PC-3 (cell line): ENCODE data around the gene H2AZ2. TPM values are rescaled to one million over a fixed set of nuclear protein-coding genes. Genes with fewer than 3 reads are reported as not detected.
"Not testable (repeated sequence)": the region's sequence is repeated elsewhere in the genome, so short reads cannot be mapped to it uniquely, and the experiment has no call there.

ENCODE experiments used
- ATAC-seq: fragments of 200-7000 bp; cut with Tn5 transposase; 2 replicates; pipeline ENCODE4 v1.9.1; 2020; ENCODE audit warnings: mild to moderate bottlenecking, moderate library complexity
- BruUV-seq: library from RNA; stranded (reverse); fragments of 400-500 nt; replicated peaks from 2 replicates; lab custom pipeline; 2021; lab: Mats Ljungman, UMichigan
- CTCF ChIA-PET: fragments of 300-600 bp; sonication (Branson Sonifier 250); formaldehyde crosslinking; loops from one replicate; lab custom pipeline; 2022; ENCODE audit warnings: antibody characterized with exemption; lab: Charles Lee
- POLR2A ChIA-PET: fragments of 300-600 bp; sonication (Branson Sonifier 250); formaldehyde crosslinking; loops from one replicate; lab custom pipeline; 2022; ENCODE audit warnings: antibody characterized with exemption; ENCODE audit not compliant: unreplicated experiment; lab: Charles Lee
- DNase-seq: peaks from one replicate; pipeline ENCODE4 v3.0.0-alpha.2; 2015
- H2AFZ ChIP-seq: fragments of 300-600 bp; sonication (generic); 2 replicates; pipeline ENCODE4 v1.6.0; 2016; ENCODE audit warnings: antibody characterized with exemption, low read length
- H3F3A ChIP-seq: fragments of 300-600 bp; sonication (generic); one replicate; pipeline ENCODE4 v1.6.0; 2017; ENCODE audit warnings: antibody characterized with exemption, low read length, control low read depth, mild to moderate bottlenecking; ENCODE audit not compliant: unreplicated experiment
- H3K27ac ChIP-seq: fragments of 300-600 bp; sonication (generic); 2 replicates; pipeline ENCODE4 v1.5.1; 2016; ENCODE audit warnings: mild to moderate bottlenecking, low read length
- H3K27me3 ChIP-seq: fragments of 300-600 bp; sonication (generic); 2 replicates; pipeline ENCODE4 v1.6.1; 2016; ENCODE audit warnings: low read length, mixed read lengths
- H3K36me3 ChIP-seq: fragments of 300-600 bp; sonication (generic); 2 replicates; pipeline ENCODE4 v1.6.1; 2016; ENCODE audit warnings: low read depth, mixed run types, low read length, mixed read lengths
- H3K4me1 ChIP-seq: fragments of 300-600 bp; sonication (generic); 2 replicates; pipeline ENCODE4 v1.5.1; 2016; ENCODE audit warnings: low read length; ENCODE audit not compliant: insufficient read depth
- H3K4me2 ChIP-seq: fragments of 300-600 bp; sonication (generic); 2 replicates; pipeline ENCODE4 v1.6.0; 2016; ENCODE audit warnings: low read length
- H3K4me3 ChIP-seq: fragments of 300-600 bp; sonication (generic); 2 replicates; pipeline ENCODE4 v1.5.1; 2016; ENCODE audit warnings: mild to moderate bottlenecking, low read length, mixed read lengths
- H3K79me2 ChIP-seq: fragments of 300-600 bp; sonication (generic); 2 replicates; pipeline ENCODE4 v1.6.1; 2017; ENCODE audit warnings: low read length, mixed read lengths
- H3K9ac ChIP-seq: fragments of 300-600 bp; sonication (generic); 2 replicates; pipeline ENCODE4 v1.6.0; 2016; ENCODE audit warnings: mild to moderate bottlenecking, low read length
- H3K9me2 ChIP-seq: fragments of 300-600 bp; sonication (generic); replicated peaks from 2 replicates; pipeline ENCODE4 v1.6.1; 2016; ENCODE audit warnings: mixed run types, low read length, mixed read lengths
- H3K9me3 ChIP-seq: fragments of 300-600 bp; sonication (generic); 2 replicates; pipeline ENCODE4 v1.6.1; 2016; ENCODE audit warnings: low read length, mixed read lengths
- H4K20me1 ChIP-seq: fragments of 300-600 bp; sonication (generic); 2 replicates; pipeline ENCODE4 v1.6.1; 2016; ENCODE audit warnings: low read length, mixed read lengths
- EZH2 ChIP-seq: fragments of 300-600 bp; sonication (generic); IDR thresholded peaks from one replicate; pipeline ENCODE4 v1.6.1; 2017; ENCODE audit warnings: antibody characterized with exemption, mild to moderate bottlenecking, low read length; ENCODE audit not compliant: unreplicated experiment
- EZH2phosphoT487 ChIP-seq: fragments of 300-600 bp; sonication (generic); IDR thresholded peaks from 2 replicates; pipeline ENCODE4 v1.6.1; 2018; ENCODE audit warnings: mild to moderate bottlenecking, antibody characterized with exemption, low read length, borderline replicate concordance
- intact Hi-C: fragments of 100-400 bp; cut with micrococcal nuclease; formaldehyde crosslinking; loops from 2 replicates; pipeline ENCODE4 v1.9.0; 2023
- total RNA-seq: library from RNA; depleted of rRNA; stranded (reverse); fragments of >200 nt; gene quantifications from 2 replicates; pipeline ENCODE4 v1.2.3, GENCODE V29; 2014
- TF ChIP-seq, protein P1 (sequence below): fragments of 300-600 bp; sonication (generic); conservative IDR thresholded peaks from 2 replicates; pipeline ENCODE4 v1.5.1; 2017; ENCODE audit warnings: antibody characterized with exemption, low read depth, mild to moderate bottlenecking, low read length

The H2AZ2 gene
- total RNA-seq, 1 experiment from 2014 or later = 376 TPM

DNA sequence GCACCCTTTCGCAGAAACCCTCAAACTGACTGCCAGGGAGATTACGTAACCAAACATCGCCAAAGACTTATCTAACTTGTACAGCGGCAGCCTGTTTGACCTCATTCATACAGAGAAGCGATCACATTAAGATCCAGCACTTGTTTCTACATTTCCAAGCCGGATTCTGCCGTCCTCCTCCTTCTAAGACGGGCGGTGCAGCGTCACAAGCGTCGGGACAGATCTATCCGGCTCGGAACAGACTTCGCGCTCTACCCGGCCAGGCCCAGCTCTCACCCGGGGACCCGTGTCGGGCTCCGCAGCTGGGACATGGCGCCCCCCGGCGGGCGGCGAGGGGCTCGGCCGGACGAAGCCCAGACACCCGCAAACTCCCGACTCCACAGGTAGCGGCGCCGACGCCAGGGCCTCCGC, 373 bp downstream of the H2AZ2 start:
- Histone ChIP-seq H3K9me2 (no peaks in the 10 kb centered on the region), H3K4me3 (peak overlapping the region; percentile 77), H3K9ac (peak overlapping the region; percentile 82), H3F3A (no peaks in the 10 kb centered on the region), H3K36me3 (peaks cover 1% of the 10 kb centered on the region; the same call in 1 of the 2 replicates), H3K4me2 (peak overlapping the region; percentile 84), H2AFZ (peak overlapping the region; percentile 40; the same call in 1 of the 2 replicates), H3K79me2 (peaks cover 51% of the 10 kb centered on the region), H3K4me1 (peaks cover 11% of the 10 kb centered on the region), H3K27ac (peak overlapping the region; percentile 45), H3K27me3 (no peaks in the 10 kb centered on the region), H4K20me1 (peaks cover 35% of the 10 kb centered on the region), H3K9me3 (no peaks in the 10 kb centered on the region)
- intact Hi-C loops = loop anchor here (10.0 kb wide), 1 partner anchor 113 kb away; no protein-coding TSS in a partner anchor
- peak; percentile 72 for ATAC-seq
- TF ChIP-seq EZH2phosphoT487 = no peak
- TF ChIP-seq, protein P1, sequence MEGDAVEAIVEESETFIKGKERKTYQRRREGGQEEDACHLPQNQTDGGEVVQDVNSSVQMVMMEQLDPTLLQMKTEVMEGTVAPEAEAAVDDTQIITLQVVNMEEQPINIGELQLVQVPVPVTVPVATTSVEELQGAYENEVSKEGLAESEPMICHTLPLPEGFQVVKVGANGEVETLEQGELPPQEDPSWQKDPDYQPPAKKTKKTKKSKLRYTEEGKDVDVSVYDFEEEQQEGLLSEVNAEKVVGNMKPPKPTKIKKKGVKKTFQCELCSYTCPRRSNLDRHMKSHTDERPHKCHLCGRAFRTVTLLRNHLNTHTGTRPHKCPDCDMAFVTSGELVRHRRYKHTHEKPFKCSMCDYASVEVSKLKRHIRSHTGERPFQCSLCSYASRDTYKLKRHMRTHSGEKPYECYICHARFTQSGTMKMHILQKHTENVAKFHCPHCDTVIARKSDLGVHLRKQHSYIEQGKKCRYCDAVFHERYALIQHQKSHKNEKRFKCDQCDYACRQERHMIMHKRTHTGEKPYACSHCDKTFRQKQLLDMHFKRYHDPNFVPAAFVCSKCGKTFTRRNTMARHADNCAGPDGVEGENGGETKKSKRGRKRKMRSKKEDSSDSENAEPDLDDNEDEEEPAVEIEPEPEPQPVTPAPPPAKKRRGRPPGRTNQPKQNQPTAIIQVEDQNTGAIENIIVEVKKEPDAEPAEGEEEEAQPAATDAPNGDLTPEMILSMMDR = peak; percentile 77
- DNase-seq = peak; percentile 75
- ChIA-PET CTCF (interaction anchor here (1.5 kb wide), 1 partner anchor 9 kb away, joined by 3 read pairs; no protein-coding TSS in a partner anchor), POLR2A (no interaction called here)
- BruUV-seq = TSS peak; percentile 62

DNA sequence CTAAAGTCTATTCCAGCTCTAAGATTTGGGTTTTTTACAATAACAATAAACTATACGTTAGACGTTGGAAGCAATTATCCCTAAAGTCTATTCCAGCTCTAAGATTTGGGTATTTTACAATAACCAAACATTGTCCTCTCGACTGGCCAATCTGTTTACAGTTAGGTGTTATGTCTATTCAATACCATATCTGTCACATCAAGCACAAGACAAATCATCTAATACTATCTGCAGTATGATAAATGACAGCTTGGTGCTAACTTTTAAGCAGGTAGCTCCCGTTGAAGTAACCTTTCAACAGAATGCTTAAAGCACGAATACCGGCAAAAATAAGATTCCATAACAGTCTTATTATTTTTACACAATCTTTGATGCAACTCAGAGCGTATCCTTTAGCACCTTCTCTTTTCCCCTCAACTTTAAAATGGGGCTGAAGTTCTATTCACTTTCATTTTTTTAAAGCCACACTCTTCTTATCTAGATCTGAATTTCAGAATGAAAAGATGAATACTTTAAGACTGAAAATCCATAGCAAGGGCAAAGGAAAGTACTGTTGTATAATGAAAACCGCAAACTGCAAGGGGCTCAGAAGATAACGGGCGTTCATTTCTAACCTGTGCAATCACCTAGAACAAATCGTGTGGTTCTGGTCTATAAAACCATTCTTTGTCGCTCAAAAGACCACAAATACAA, 925 bp downstream of the H2AZ2 start:
- no peaks in the 10 kb centered on the region for H3K9me2 ChIP-seq
- ChIA-PET POLR2A (interaction anchor here (0.6 kb wide), 1 partner anchor 141 kb away, joined by 5 read pairs; no protein-coding TSS in a partner anchor), CTCF (interaction anchor here (1.1 kb wide), 1 partner anchor 259 kb away, joined by 4 read pairs; no protein-coding TSS in a partner anchor)
- H3F3A ChIP-seq = no peaks in the 10 kb centered on the region
- peak overlapping the region; percentile 82 for H3K9ac ChIP-seq
- H3K4me2 ChIP-seq = peak overlapping the region; percentile 84
- no TSS peak for BruUV-seq
- H3K27ac ChIP-seq = peak overlapping the region; percentile 45
- H3K4me3 ChIP-seq = peak overlapping the region; percentile 77
- peaks cover 7% of the 10 kb centered on the region; the same call in 1 of the 2 replicates for H3K36me3 ChIP-seq
- no peaks in the 10 kb centered on the region for H3K27me3 ChIP-seq
- 0 out of 2 replicates have a peak overlapping the region, but pooled peaks have one; percentile 40 for H2AFZ ChIP-seq
- DNase-seq (no peak), ATAC-seq (no peak)
- intact Hi-C loops = loop anchor here (10.0 kb wide), 1 partner anchor 112 kb away; no protein-coding TSS in a partner anchor
- TF ChIP-seq EZH2 = no peak
- TF ChIP-seq, protein P1 = no peak
- TF ChIP-seq EZH2phosphoT487 = no peak
- peaks cover 11% of the 10 kb centered on the region for H3K4me1 ChIP-seq
- H3K79me2 ChIP-seq = peaks cover 56% of the 10 kb centered on the region
- H3K9me3 ChIP-seq = no peaks in the 10 kb centered on the region
- peaks cover 35% of the 10 kb centered on the region for H4K20me1 ChIP-seq

DNA sequence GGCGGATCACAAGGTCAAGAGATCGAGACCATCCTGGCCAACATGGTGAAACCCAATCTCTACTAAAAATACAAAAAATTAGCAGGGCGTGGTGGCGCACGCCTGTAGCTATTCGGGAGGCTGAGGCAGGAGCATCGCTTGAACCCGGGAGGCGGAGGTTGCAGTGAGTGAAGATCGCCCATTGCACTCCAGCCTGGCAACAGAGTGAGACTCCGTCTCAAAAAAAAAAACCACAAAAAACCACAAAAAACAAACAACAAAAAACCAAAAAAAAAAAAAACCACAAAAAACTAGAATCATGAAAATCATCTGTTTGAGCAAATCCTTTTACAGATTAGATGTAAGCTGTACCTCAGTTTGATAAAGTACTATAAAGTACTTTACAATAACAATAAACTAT, 1.5 kb downstream of the H2AZ2 start:
- not testable (repeated sequence) for ATAC-seq, BruUV-seq, H2AFZ ChIP-seq, H3K9me2 ChIP-seq, H3F3A ChIP-seq, H3K27ac ChIP-seq, DNase-seq, H3K9me3 ChIP-seq, H3K27me3 ChIP-seq
- H3K4me1 ChIP-seq = peaks cover 11% of the 10 kb centered on the region
- H4K20me1 ChIP-seq = peaks cover 36% of the 10 kb centered on the region
- peaks cover 62% of the 10 kb centered on the region for H3K79me2 ChIP-seq
- H3K4me2 ChIP-seq = peak overlapping the region; percentile 84
- peaks cover 10% of the 10 kb centered on the region; the same call in 1 of the 2 replicates for H3K36me3 ChIP-seq
- POLR2A ChIA-PET = interaction anchor here (0.6 kb wide), 1 partner anchor 141 kb away, joined by 5 read pairs; no protein-coding TSS in a partner anchor
- H3K9ac ChIP-seq = peak overlapping the region; percentile 82
- CTCF ChIA-PET = interaction anchor here (1.1 kb wide), 1 partner anchor 258 kb away, joined by 4 read pairs; no protein-coding TSS in a partner anchor
- intact Hi-C loops = loop anchor here (10.0 kb wide), 1 partner anchor 112 kb away; no protein-coding TSS in a partner anchor
- H3K4me3 ChIP-seq = peak overlapping the region; percentile 77
